Kidney epithelial cell (primary cell): Measurements from ENCODE around the gene DNAJB5. TPM values are rescaled to one million over a fixed set of nuclear protein-coding genes. Genes with fewer than 3 reads are reported as not detected.

Experiments
- DNase-seq: peaks from one replicate; pipeline ENCODE4 v3.0.0-alpha.2; 2010; ENCODE audit warnings: low read depth
- H3K27me3 ChIP-seq: 2 replicates; pipeline ENCODE4 v1.6.0; 2011; ENCODE audit warnings: low read length; ENCODE audit not compliant: control insufficient read depth, insufficient read depth
- H3K36me3 ChIP-seq: 2 replicates; pipeline ENCODE4 v1.5.1; 2011; ENCODE audit warnings: low read length; ENCODE audit not compliant: control insufficient read depth, insufficient read depth
- H3K4me3 ChIP-seq: 2 replicates; pipeline ENCODE4 v1.5.1; 2011; ENCODE audit warnings: low read depth, mild to moderate bottlenecking, control low read depth, low read length
- CTCF ChIP-seq: IDR thresholded peaks from 2 replicates; pipeline ENCODE4 v1.5.1; 2011; ENCODE audit warnings: mild to moderate bottlenecking, moderate library complexity, low read length, control low read depth, inconsistent platforms; ENCODE audit not compliant: insufficient read depth, poor library complexity, severe bottlenecking
- total RNA-seq: library from RNA; depleted of rRNA; stranded (reverse); fragments of >200 nt; gene quantifications from 2 replicates; pipeline ENCODE4 v1.2.3, GENCODE V29; 2015

The DNAJB5 gene
- total RNA-seq, 1 donor from 2014 or later: 24.8 TPM

- Histone ChIP-seq H3K36me3 (no peaks in the 10 kb centered on the region), H3K27me3 (peaks cover 33% of the 10 kb centered on the region), H3K4me3 (peak within 1 kb of the TSS; percentile 20)
- no peak for DNase-seq
- no peak for TF ChIP-seq CTCF
Measured at GRCh38 chr9:34957492-34958410, 31.8 kb upstream of the DNAJB5 start, which contains the start of gene PHF24. Gene PHF24 (plus strand): TSS chr9:34958285. CDS start chr9:34971299, 13,014 bp downstream.

GRCh38 chr9:34958411-34958982, 31.0 kb upstream of the DNAJB5 start:
- no peak for TF ChIP-seq CTCF
- peak overlapping the region; percentile 20 for H3K4me3 ChIP-seq
- H3K27me3 ChIP-seq: peaks cover 33% of the 10 kb centered on the region
- H3K36me3 ChIP-seq: no peaks in the 10 kb centered on the region
- no peak for DNase-seq

- no peak overlapping the region for H3K4me3 ChIP-seq
- H3K36me3 ChIP-seq: no peaks in the 10 kb centered on the region
- no peak for DNase-seq
- peaks cover 33% of the 10 kb centered on the region for H3K27me3 ChIP-seq
- no peak for TF ChIP-seq CTCF
Measured at GRCh38 chr9:34959461-34959860, 30.1 kb upstream of the DNAJB5 start.

- DNase-seq: peak; percentile 45
- H3K27me3 ChIP-seq: peaks cover 31% of the 10 kb centered on the region
Measured at GRCh38 chr9:34961574-34962490, 27.7 kb upstream of the DNAJB5 start.

GRCh38 chr9:34962546-34962945, 27.0 kb upstream of the DNAJB5 start:
- Histone ChIP-seq H3K27me3 (peaks cover 27% of the 10 kb centered on the region), H3K36me3 (no peaks in the 10 kb centered on the region), H3K4me3 (no peak overlapping the region)
- no peak for DNase-seq
- no peak for TF ChIP-seq CTCF

More at GRCh38 chr9:34961574-34962490, 27.7 kb upstream of the DNAJB5 start:
- no peak overlapping the region for H3K4me3 ChIP-seq
- H3K36me3 ChIP-seq: no peaks in the 10 kb centered on the region
- TF ChIP-seq CTCF: no peak
